Measurements from ENCODE around the gene EEFSEC. TPM values are rescaled to one million over a fixed set of nuclear protein-coding genes. Genes with fewer than 3 reads are reported as not detected.

The EEFSEC gene
- total RNA-seq, 2 experiments from 2014 or later = 21.7 to 23.1 TPM

DNA sequence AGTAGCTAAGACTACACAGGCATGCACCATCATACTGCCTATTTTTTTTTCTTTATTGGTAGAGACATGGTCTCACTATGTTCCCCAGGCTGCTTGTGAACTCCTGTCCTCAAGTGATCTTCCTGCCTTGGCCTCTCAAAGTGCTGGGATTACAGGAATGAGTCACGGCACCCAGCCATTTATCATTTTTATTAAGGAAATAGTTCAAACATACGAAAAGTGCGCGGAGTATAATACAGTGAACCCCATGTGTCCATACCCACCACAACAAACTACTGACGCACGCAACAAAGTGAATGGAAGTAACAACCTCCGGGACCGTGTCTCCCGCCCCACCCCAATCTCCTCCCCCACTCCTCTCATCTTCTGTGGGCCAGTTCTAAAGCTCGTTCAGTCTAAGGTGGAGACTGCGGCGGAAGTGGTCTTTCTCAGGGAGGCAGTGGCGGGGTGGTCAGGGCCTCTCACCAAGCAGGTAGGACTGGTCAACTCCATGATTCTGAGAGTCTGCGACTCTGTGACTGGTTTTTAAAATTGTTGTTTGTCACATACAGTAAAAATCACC is 271.3 kb downstream of the EEFSEC start:
- Mint-ChIP-seq H3K4me1 (ENCODE audit: low read depth) (no peaks in the 10 kb centered on the region), H3K27ac (no peak overlapping the region), H3K27me3 (ENCODE audit: low read depth) (peaks cover 5% of the 10 kb centered on the region), H3K9me3 (ENCODE audit: insufficient read depth) (no peaks in the 10 kb centered on the region), H3K36me3 (ENCODE audit: low read depth) (no peaks in the 10 kb centered on the region), H3K4me3 (no peak overlapping the region)
- ChIA-PET CTCF (interaction anchor here (1.6 to 4.7 kb wide), 3 partner anchors 67 to 160 kb away, joined by 12 to 45 read pairs (median 27); partner anchors contain the start of gene GATA2), POLR2A (interaction anchor here (0.6 kb wide), 1 partner anchor 11 kb away, joined by 3 read pairs; no protein-coding TSS in a partner anchor)
- DNase-seq (no peak), ATAC-seq (no peak)

DNA sequence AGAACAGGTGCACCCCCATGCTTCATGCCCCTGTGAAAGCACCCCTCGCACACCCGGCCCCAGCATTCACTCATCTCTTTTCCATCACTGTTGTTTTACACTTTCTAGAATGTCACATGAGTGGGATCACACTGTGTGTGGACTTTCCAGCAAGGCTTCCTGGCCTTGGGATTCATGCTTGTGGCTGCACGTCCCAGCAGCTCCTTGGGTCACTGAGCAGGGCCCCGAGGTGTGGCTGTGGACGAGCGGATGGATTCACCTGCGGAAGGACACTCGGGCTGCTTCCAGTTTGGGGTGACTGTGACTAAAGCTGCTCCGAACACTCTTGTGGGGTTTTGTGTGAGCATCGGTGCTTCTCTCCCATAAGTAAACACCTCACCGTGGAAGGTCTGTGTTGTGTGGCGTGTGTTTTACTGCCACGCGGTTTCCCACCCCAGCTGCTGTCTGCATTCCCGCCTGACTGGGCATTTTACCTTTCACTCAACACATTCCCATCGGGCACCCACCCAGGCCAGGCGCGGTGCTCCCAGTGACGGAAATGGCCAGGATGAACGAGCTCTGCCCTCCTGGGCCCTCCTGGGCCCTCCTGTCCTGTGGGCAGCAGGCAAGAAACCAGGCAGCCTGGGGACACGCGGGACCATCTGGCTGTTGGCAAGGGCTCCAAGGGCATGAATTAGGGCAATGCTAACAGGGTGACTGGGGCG is 272.0 kb downstream of the EEFSEC start:
- Mint-ChIP-seq H3K27me3 (ENCODE audit: low read depth) (peaks cover 9% of the 10 kb centered on the region), H3K9me3 (ENCODE audit: insufficient read depth) (no peaks in the 10 kb centered on the region), H3K4me3 (no peak overlapping the region), H3K27ac (no peak overlapping the region), H3K4me1 (ENCODE audit: low read depth) (no peaks in the 10 kb centered on the region), H3K36me3 (ENCODE audit: low read depth) (no peaks in the 10 kb centered on the region)
- no peak for DNase-seq
- ChIA-PET POLR2A (interaction anchor here (0.6 kb wide), 1 partner anchor 11 kb away, joined by 3 read pairs; no protein-coding TSS in a partner anchor), CTCF (interaction anchor here (0.6 to 4.7 kb wide), 21 partner anchors 13 to 338 kb away, joined by 3 to 45 read pairs (median 4); partner anchors contain the start of gene GATA2)
- no peak for ATAC-seq

- DNase-seq = no peak
- ATAC-seq = no peak
- H3K4me1 Mint-ChIP-seq (ENCODE audit: low read depth) = no peaks in the 10 kb centered on the region
- H3K27me3 Mint-ChIP-seq (ENCODE audit: low read depth) = peaks cover 12% of the 10 kb centered on the region
- no peak overlapping the region for H3K27ac Mint-ChIP-seq
- ChIA-PET POLR2A (no interaction called here), CTCF (interaction anchor here (0.6 to 4.7 kb wide), 21 partner anchors 13 to 339 kb away, joined by 3 to 45 read pairs (median 4); partner anchors contain the start of gene GATA2)
- H3K4me3 Mint-ChIP-seq = no peak overlapping the region
- no peaks in the 10 kb centered on the region for H3K9me3 Mint-ChIP-seq (ENCODE audit: insufficient read depth)
- H3K36me3 Mint-ChIP-seq (ENCODE audit: low read depth) = no peaks in the 10 kb centered on the region
Measured at GRCh38 chr3:128425846-128426127, 272.5 kb downstream of the EEFSEC start.

- DNase-seq = peak; percentile 48
- Mint-ChIP-seq H3K27me3 (ENCODE audit: low read depth) (peaks cover 16% of the 10 kb centered on the region), H3K9me3 (ENCODE audit: insufficient read depth) (no peaks in the 10 kb centered on the region), H3K36me3 (ENCODE audit: low read depth) (no peaks in the 10 kb centered on the region), H3K4me3 (no peak overlapping the region), H3K27ac (no peak overlapping the region), H3K4me1 (ENCODE audit: low read depth) (no peaks in the 10 kb centered on the region)
- ChIA-PET CTCF (interaction anchor here (0.6 to 4.7 kb wide), 25 partner anchors 12 to 339 kb away, joined by 3 to 45 read pairs (median 4); partner anchors contain the start of genes GATA2 and RUVBL1), POLR2A (no interaction called here)
- ATAC-seq = peak; percentile 87
Measured at GRCh38 chr3:128426128-128426921, 273.0 kb downstream of the EEFSEC start.

GRCh38 chr3:128427175-128427857 is 274.0 kb downstream of the EEFSEC start:
- ChIA-PET POLR2A (no interaction called here), CTCF (interaction anchor here (0.8 to 4.7 kb wide), 11 partner anchors 11 to 304 kb away, joined by 3 to 45 read pairs (median 8); partner anchors contain the start of genes GATA2 and RUVBL1)
- peaks cover 4% of the 10 kb centered on the region for H3K4me1 Mint-ChIP-seq (ENCODE audit: low read depth)
- no peaks in the 10 kb centered on the region for H3K36me3 Mint-ChIP-seq (ENCODE audit: low read depth)
- H3K27ac Mint-ChIP-seq = no peak overlapping the region
- ATAC-seq = no peak
- H3K9me3 Mint-ChIP-seq (ENCODE audit: insufficient read depth) = no peaks in the 10 kb centered on the region
- no peak overlapping the region for H3K4me3 Mint-ChIP-seq
- peaks cover 25% of the 10 kb centered on the region for H3K27me3 Mint-ChIP-seq (ENCODE audit: low read depth)
- DNase-seq = no peak

GRCh38 chr3:128427872-128428822 is 274.9 kb downstream of the EEFSEC start:
- POLR2A ChIA-PET = no interaction called here
- Mint-ChIP-seq H3K27me3 (ENCODE audit: low read depth) (peaks cover 28% of the 10 kb centered on the region), H3K27ac (no peak overlapping the region)

DNA sequence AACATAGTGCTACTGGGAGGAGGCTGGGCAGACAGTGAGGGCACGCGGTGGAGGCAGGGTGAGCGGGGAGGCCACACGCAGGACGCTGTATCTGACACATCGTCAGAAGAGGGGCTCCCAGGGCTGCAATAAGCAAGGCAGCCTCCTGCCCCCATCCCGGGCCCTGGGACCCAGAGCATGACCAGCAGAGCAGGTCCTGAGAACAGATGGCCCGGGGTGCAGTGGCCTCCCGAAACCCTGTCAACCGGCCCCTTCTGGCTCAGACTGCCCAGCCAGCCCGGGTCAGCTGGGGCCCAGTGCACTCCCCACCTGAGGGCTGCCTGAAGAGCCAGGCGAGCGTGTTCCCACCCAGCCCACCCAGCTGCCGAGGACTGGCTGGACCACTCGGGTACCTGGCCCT is 276.0 kb downstream of the EEFSEC start:
- CTCF ChIA-PET = interaction anchor here (4.7 kb wide), 2 partner anchors 62 to 69 kb away, joined by 27 to 45 read pairs; partner anchors contain the start of gene GATA2

More at GRCh38 chr3:128427872-128428822, 274.9 kb downstream of the EEFSEC start:
- CTCF ChIA-PET = interaction anchor here (1.1 to 4.7 kb wide), 6 partner anchors 23 to 180 kb away, joined by 3 to 45 read pairs (median 16); partner anchors contain the start of gene GATA2
- no peak for DNase-seq
- Mint-ChIP-seq H3K36me3 (ENCODE audit: low read depth) (no peaks in the 10 kb centered on the region), H3K4me3 (no peak overlapping the region), H3K9me3 (ENCODE audit: insufficient read depth) (no peaks in the 10 kb centered on the region), H3K4me1 (ENCODE audit: low read depth) (peaks cover 6% of the 10 kb centered on the region)
- no peak for ATAC-seq

GRCh38 chr3:128429751-128430150 is 276.5 kb downstream of the EEFSEC start:
- Mint-ChIP-seq H3K9me3 (ENCODE audit: insufficient read depth) (no peaks in the 10 kb centered on the region), H3K36me3 (ENCODE audit: low read depth) (no peaks in the 10 kb centered on the region), H3K4me1 (ENCODE audit: low read depth) (peaks cover 6% of the 10 kb centered on the region), H3K27ac (no peak overlapping the region), H3K4me3 (no peak overlapping the region), H3K27me3 (ENCODE audit: low read depth) (peaks cover 38% of the 10 kb centered on the region)
- POLR2A ChIA-PET = no interaction called here
- CTCF ChIA-PET = no interaction called here
- DNase-seq (no peak), ATAC-seq (no peak)

More for the DNA sequence above, 276.0 kb downstream of the EEFSEC start:
- POLR2A ChIA-PET = no interaction called here
- Mint-ChIP-seq H3K4me3 (no peak overlapping the region), H3K4me1 (ENCODE audit: low read depth) (peaks cover 6% of the 10 kb centered on the region), H3K9me3 (ENCODE audit: insufficient read depth) (no peaks in the 10 kb centered on the region), H3K36me3 (ENCODE audit: low read depth) (no peaks in the 10 kb centered on the region), H3K27me3 (ENCODE audit: low read depth) (peaks cover 38% of the 10 kb centered on the region), H3K27ac (no peak overlapping the region)
- no peak for ATAC-seq
- DNase-seq = no peak

- no peaks in the 10 kb centered on the region for H3K9me3 Mint-ChIP-seq (ENCODE audit: insufficient read depth)
- ATAC-seq (no peak), DNase-seq (no peak)
- H3K36me3 Mint-ChIP-seq (ENCODE audit: low read depth) = no peaks in the 10 kb centered on the region
- no peak overlapping the region for H3K4me3 Mint-ChIP-seq
- ChIA-PET CTCF (no interaction called here), POLR2A (no interaction called here)
- H3K27me3 Mint-ChIP-seq (ENCODE audit: low read depth) = peaks cover 38% of the 10 kb centered on the region
- no peak overlapping the region for H3K27ac Mint-ChIP-seq
- peaks cover 6% of the 10 kb centered on the region for H3K4me1 Mint-ChIP-seq (ENCODE audit: low read depth)
Measured at GRCh38 chr3:128430301-128430700, 277.0 kb downstream of the EEFSEC start.

DNA sequence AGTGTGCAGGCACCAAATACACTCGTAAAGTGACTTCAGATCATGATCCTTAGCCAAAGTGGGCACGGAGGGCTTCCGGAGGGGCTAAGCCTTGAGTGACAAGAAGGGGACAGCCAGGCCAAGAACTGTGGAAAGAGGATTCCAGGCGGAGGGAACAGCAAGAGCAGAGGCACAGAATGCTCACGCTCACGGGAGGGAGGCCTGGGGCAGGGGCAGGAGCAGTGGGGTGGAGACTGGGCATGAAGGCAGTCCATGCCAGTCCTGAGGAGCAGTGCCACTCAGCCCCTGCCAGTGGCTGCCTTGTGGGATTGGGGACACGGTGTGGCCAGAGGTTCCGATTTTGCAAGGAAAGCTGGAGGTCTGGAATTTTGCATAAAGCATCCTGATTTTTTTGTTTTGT is 277.4 kb downstream of the EEFSEC start:
- peaks cover 6% of the 10 kb centered on the region for H3K4me1 Mint-ChIP-seq (ENCODE audit: low read depth)
- ChIA-PET CTCF (interaction anchor here (0.8 kb wide), 1 partner anchor 152 kb away, joined by 3 read pairs; no protein-coding TSS in a partner anchor), POLR2A (no interaction called here)
- H3K9me3 Mint-ChIP-seq (ENCODE audit: insufficient read depth) = no peaks in the 10 kb centered on the region
- no peak for DNase-seq
- no peak overlapping the region for H3K27ac Mint-ChIP-seq
- ATAC-seq = no peak
- H3K36me3 Mint-ChIP-seq (ENCODE audit: low read depth) = no peaks in the 10 kb centered on the region
- peaks cover 38% of the 10 kb centered on the region for H3K27me3 Mint-ChIP-seq (ENCODE audit: low read depth)
- H3K4me3 Mint-ChIP-seq = no peak overlapping the region
